Stimulated activated CD4-positive, alpha-beta T cell treated with anti-CD3 and anti-CD28 coated beads, Interleukin-15, amount 100 ng/mL, for 1 hour (primary cell): ENCODE data around the gene DDR2.
"Not testable (repeated sequence)": the region's sequence is repeated elsewhere in the genome, so short reads cannot be mapped to it uniquely, and the experiment has no call there.

Experiments used
- DNase-seq, 2 donors: peaks; one replicate each; pipeline ENCODE4 v3.0.0-alpha.2; 2020; ENCODE audit warnings: low read depth in 1 of 2, low spot score in 1 of 2

The DDR2 gene

DNA sequence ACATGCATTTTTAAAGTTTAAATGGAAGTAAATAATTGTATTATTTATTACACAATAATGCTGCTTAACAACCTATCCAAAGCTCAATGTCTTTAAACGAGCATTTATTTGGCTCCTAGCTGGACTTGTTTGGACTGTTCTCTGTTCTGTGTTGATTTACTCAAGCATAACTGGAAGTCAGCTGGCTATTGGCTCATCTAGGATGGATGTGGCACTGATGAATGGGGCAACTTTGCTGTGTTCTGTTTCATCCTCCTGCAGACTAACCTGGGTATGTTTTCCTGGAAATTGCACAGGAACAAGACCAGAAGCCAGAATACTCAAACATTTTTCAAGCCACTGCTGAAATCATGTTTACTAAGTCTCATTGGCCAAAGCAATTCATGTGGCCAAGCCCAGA lies 87.4 kb downstream of the DDR2 start:
- DNase-seq, result no peak

DNA sequence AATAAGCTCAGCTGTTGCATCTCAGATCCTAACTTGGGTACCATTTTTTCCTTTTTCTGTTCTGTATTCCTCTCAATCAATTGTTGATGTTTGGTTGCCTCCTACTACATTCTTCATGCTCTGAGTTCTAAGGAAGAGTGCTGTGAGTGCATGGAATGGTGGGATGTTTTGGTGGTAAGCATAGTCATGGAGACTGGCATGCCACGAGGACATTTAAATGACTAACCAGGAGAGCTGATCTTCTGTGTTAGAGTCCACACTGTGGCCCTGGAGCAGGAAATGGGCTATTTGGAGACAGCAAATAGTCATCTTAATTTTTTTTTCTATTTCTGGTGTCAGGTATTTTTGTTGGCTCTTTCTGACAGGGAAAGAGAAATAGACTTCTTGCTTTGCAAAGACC lies 88.7 kb downstream of the DDR2 start:
- no peak for DNase-seq

DNA sequence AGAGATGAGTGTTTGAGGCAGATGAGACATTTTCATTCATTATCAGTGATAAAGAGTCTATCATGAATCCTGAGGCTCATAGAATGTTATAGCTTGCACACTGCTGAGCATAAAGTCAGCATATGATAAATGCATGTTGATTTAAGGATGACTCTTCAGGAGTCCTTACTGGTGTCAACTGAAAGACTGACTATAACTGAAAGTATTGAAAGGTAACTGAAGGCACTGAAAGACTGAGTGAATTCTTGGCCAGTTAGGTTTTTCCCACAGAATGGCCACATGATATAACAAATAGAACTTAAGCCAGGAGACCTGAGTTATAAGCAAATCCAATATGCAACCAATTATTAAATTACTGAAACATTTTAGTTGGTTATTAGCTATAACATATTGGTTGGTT lies 89.2 kb downstream of the DDR2 start:
- no peak for DNase-seq

DNA sequence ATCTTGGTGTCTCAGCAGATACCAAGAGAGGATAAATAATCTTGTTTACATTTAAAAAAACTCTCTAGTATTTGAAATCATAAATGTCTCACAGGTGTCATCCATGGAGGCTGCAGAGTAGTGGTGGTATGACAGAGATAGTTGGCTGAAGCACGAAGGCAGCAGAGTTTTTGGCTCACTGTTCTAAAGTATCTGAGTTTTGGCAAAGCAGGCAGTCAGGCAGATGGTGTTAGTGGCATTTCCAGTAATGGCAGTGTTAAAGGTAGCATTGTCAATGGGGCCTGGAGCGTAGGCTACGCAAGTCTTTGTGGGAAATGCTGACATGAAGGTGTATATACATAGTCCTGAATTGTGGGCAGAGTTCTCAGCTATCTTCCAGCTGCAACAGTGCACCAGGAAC lies 89.8 kb downstream of the DDR2 start:
- no peak for DNase-seq

DNA sequence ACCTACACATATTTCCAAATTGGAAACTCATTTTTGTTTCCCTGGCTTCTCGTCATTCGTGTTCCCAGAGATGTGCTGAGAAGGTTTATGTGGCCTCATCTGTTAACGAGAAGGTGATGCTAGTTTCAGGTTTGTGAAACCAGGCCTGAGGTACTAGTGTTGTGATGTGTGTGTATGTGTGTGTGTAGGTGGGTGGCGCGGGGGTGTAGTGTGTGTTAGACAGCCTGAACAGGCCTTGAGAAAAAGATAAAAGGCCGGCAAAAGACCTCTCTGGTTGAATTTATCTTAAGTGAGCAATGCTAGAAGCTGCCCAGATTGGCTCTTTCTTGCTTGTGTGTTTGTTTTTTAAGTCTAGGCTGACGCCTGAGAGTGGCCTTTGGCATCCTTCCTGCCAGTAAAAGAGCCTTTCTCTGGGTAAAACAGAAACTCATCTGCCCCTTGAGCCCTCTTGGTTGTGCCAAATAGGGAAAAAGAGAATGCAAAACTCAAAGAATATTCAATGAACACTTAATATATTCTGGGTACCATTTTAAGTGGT lies 92.4 kb downstream of the DDR2 start:
- no peak for DNase-seq

DNA sequence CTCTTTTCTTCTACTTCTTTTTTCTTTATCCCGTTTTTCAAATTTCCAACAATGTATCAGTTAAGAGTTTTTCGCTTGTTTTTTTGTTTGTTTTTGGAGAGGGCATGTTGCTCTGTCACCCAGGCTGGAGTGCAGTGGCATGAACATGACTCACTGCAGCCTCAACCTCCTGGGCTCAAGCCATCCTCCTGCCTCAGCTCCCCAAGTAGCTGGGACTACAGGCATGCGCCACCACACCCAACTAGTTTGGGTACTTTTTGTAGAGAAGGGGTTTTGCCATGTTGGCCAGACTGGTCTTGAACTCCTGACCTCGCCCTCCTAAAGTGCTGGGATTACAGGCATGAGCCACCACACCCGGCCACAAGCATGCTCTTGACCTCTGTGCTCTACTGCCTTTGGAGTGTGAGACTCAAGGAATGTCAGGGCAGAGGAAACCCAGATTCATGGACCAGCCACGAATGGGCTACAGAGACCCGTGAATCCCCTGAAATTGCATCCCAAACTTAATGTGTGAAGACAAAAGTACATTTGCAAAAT lies 93.1 kb downstream of the DDR2 start:
- no peak for DNase-seq

DNA sequence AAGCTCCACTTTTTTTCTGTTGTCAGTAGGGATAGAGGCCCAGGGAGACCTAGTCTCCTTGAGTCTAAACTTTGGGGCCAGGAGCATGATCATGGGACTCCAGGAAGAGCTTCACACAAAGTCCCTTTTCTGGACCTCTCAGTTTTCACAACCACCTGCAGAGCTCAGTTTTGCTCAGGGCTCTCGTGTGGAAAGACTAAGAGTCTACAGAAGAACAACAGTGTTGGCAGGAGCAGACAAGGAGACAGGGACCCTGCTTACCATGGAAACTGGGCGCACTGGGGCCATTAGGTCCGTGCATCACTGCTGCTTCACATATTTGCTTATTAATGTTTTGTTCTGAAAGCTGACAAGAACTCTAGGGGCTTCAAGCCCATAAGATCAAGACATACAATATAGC lies 94.3 kb downstream of the DDR2 start:
- no peak for DNase-seq

DNA sequence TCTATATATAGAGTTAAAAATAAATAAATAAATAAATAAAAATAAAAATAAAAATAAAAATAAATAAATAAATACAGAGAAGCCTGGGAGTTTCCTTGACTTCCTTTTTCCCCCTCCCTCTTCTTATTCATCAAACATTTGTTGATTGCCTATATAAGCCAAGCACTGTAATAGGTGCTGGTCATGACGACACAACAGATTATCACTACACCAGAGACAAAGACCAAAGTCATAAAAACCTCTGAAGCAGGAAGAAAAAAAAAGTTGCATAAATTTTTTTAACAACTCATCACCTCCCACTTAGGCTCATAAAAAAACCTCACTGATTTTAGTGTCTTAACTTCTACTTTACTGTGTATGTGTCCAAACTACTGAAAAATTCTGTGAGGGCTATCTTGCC lies 95.2 kb downstream of the DDR2 start:
- not testable (repeated sequence) for DNase-seq

DNA sequence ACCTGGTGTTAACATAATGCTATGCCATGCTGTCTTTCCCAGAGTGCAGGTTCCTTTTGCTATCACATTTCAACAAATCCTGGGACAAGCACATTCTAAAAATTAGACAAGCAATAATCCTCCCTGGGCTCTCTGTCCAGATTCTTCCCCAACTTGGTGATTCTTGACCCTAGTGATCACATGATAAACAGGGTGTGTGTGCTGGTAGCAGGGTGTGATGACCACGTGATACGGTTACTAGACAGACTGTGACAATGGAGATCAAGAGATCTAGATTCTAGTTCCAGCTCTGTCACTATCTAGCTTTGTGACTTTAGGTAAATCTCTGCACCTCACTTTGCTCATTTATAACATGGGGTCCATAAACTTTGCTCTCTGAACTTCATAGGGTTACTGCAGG lies 96.3 kb downstream of the DDR2 start:
- no peak for DNase-seq

DNA sequence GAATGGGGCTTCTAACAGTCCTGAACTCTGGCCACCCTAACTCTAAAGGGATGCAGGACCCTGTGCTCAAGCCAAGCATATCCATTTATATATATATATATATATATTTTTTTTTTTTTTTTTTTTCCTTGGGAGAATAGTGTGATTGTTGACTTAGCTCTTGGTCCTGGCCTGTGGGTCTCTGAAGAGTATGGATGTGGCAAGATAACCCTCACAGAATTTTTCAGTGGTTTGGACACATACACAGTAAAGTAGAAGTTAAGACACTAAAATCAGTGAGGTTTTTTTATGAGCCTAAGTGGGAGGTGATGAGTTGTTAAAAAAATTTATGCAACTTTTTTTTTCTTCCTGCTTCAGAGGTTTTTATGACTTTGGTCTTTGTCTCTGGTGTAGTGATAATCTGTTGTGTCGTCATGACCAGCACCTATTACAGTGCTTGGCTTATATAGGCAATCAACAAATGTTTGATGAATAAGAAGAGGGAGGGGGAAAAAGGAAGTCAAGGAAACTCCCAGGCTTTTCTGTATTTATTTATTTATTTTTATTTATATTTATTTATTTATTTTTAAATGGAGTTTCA lies 97.0 kb downstream of the DDR2 start:
- not testable (repeated sequence) for DNase-seq

DNA sequence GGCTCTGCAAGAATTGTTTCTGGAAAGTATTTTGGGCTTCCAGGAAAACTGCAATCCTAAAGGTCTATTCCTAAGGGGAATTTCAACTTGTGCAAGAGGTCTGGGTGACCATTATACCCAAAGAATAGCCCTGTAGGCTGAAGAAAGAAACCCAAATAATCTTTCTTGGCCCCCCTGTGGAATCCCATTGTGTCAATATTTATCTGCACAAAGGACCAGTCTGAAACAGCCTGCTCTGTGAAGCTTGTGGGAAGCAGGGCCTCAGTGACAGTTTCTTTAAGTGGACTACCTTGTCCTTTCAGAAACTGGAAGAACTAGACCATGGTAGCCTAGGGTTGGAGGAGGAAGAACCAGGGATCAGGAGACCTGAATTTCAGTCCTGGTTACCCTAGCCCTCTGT lies 99.8 kb downstream of the DDR2 start:
- DNase-seq, result no peak

DNA sequence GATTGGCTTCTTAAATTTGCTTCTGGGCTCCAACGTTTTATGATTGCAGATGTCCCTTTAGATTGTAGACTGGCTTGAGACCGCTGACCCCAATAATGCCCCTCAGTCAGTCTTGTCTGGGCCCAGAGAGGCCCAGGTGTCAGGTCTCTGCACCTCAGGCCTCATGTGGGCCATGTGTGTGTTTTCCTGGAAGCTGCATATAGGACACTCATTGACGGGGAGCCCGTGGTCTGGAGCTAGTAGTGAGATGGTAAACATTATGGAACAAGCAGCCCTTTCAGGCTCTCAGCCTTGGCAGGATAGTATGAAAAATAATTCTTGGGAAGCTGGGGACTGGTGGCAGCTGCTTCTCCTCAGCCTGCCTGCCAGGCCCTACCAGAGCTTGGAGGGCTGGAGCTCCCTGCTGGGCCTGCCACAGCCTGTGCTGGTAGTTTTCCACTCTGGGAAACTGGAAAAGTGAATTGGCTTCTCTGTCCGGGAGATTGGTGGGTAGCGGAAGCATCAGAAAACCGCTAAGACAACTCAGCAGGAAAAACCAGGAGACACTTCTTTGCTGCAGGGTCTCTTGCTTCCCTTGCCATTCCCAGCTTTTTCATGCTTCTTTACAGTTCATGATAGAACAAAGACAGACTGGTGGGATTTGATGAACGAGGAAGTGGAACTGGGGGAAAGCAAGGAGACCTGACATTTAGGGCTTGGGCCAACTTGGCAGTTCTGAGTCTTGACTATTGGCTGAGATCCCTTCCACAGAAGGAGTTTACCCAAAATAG lies 100.5 kb downstream of the DDR2 start:
- DNase-seq, result no peak

DNA sequence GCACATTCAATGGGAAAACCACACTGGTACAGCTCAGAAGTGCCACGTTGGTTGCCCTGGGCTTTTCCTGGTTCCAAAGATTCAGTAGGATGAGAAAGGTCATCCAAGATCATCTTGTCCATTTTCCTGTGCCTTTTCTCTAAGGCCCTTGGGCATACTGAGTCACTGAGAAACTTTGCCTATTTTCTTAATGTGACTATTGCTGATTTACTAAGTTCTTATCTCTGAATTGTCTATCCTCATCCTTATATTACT lies 101.0 kb downstream of the DDR2 start:
- DNase-seq, result no peak

DNA sequence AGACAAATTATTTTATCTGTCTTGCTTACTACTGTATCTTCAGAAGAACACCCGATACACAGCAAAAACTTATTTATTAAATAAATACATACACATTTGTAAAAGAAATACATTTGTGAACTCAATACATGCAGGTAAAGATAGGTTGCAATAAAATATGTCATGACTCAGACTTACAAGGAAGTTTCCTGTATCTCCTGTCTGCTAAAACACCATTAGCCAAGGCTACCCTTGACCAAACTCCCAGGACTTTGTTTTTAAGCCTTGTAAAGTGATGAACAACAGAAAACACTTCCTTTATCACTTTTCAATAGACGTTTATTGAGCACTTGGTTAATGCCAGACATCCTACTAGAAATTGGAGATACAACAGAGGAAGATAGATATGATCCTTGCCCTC lies 101.8 kb downstream of the DDR2 start:
- DNase-seq, result no peak

DNA sequence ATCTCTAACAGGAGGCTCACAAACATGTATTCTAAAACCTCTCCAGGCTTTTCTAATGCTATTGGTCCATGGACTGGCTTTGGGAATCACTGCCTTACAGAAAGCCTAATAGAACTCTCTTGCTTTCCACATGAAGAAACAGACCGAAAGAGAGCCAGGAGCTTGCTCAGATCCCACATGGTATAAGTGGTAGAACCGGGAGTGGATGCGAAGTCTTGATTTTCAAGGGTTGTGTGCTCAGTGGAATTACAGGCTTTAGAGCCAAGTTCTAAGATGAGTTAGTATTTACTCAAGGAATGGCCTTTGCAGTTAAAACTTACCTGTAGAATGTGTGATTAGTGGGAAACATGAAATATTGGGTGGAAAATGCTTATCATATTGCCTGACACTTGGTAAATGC lies 103.9 kb downstream of the DDR2 start:
- no peak for DNase-seq

DNA sequence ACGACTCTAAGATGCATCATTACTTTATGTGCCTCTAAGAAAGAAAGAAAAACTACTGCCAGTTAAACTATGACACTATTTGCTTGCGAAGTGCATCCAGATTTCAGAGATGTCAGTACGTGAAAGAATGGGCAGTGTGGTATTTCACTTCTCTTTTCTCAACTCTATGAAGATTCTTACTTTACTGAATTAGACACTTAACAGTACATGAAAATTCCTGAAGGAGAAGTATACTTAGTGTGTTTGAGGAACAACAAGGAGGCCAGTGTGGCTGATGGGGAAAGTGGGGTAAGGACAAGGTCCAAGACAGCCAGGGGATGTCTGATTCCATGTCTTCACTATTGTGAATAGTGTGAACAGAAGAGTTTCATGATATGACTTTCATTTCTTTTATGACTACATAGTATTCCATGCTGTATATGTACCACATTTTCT lies 104.4 kb downstream of the DDR2 start:
- no peak for DNase-seq

DNA sequence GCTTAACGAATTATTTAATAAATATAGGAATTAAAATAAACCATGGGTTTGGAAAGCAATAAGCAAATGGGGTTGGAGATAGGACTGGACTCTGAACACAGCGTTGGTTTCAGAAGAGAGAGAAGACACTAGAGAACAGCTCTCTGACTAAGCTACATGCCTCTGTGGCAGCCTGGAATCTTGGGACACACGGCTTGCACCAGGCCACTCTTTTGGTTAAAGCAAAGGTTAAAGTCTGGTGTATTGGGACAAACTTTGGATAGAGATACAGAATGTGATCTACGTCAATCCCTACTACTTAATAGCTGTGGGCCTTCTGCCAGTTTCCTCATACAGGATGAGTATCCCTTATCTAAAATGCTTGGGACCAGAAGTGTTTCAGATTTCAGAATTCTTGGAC lies 108.5 kb downstream of the DDR2 start:
- no peak for DNase-seq

DNA sequence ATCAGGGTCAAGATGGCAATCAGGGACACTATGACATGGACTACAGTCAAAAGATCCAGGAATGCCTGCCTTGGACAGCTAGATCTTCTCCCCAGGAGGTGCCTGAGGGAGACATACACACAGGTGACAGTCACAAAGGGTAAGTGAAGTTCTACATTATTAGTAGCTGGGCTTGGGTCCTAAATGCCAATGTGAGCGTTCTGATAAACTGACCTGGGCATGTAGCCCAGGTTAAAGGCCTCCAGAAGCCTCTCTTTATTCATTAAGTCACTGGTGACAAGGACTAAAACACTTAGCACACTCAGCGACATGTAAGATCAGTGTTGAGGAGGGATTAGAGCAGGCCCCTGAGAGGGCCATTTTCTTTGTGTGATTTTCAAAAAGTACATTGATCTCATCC lies 109.3 kb downstream of the DDR2 start:
- DNase-seq, result no peak

DNA sequence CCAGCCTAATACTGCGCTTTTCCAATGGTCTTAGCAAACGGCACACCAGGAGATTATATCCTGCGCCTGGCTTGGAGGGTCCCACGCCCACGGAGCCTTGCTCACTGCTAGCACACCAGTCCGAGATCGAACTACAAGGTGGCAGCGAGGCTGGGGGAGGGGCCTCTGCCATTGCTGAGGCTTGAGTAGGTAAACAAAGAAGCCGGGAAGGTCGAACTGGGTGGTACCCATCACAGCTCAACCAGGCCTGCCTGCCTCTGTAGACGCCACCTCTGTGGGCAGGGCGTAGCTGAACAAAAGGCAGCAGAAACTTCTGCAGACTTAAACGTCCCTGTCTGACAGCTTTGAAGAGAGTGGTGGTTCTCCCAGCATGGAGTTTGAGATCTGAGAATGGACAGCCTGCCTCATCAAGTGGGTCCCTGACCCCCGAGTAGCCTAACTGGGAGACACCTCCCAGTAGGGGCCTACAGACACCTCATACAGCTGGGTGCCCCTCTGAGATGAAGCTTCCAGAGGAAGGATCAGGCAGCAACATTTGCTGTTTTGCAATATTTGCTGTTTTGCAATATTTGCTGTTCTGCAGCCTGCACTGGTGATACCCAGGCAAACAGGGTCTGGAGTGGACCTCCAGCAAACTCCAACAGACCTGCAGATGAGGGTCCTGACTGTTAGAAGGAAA lies 114.1 kb downstream of the DDR2 start:
- not testable (repeated sequence) for DNase-seq

DNA sequence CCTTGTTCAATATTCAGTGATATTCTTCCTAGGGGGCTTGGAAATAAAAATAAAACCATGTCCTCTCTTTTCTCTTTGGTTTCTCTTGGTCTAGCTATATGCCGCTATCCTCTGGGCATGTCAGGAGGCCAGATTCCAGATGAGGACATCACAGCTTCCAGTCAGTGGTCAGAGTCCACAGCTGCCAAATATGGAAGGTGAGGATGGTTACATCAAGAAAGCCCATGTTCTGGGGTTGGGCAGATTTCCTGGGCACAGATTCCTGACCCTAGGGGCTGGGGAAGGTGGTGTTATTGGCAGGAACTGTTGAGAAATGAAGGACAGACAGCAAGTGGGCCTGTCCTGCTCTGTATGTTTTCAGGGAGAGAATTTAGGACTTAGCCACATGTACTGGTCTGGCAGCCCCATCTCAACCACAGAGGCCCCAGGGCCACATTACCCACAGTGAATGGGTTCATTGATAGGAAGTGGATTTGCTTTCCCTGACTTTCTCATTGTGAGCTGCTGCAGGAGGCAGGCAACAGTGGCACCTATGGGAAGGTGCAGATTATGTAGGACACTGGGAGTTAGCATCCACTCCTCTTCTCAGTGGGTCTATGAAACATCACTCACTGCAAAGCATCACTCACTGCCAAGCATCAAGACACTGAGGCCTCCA lies 120.9 kb downstream of the DDR2 start:
- DNase-seq, result no peak

DNA sequence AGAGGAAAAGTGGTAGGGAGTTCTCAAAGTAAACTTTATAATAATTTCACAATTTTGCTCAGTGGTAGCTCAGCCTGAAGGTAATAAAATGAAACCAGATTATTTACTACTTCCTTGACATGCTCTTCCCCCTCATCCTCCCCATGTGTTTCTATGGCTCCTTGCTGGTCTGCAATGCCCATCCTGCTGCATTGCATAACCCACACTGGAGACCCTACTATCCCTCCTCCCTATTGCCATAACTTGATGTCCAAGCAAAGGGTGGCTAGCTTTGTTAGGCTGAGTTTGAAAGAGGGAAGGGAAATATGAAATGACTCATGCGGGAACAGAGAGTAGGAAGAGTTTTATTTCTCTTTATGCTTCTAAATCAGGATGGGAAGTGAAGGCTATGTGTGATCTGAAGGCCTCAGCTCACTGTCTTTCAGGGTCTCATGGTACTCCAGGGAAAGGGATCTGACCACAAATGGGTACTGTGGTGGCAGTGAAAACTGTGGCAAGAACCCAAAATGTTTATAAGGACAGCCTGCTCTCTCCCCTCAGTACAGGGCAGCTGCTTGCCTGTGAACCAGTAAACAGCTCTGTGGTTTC lies 121.8 kb downstream of the DDR2 start:
- no peak for DNase-seq
